NCI-H2171 treated with DMSO at 0.1 percent for 48 hours (cell line): Measurements from ENCODE around the gene CSDE1.
"Not testable (repeated sequence)": the region's sequence is repeated elsewhere in the genome, so short reads cannot be mapped to it uniquely, and the experiment has no call there.

Experiments used
- DNase-seq: peaks from one replicate; lab custom pipeline; 2025; lab: John Stamatoyannopoulos, UW

The CSDE1 gene

DNA sequence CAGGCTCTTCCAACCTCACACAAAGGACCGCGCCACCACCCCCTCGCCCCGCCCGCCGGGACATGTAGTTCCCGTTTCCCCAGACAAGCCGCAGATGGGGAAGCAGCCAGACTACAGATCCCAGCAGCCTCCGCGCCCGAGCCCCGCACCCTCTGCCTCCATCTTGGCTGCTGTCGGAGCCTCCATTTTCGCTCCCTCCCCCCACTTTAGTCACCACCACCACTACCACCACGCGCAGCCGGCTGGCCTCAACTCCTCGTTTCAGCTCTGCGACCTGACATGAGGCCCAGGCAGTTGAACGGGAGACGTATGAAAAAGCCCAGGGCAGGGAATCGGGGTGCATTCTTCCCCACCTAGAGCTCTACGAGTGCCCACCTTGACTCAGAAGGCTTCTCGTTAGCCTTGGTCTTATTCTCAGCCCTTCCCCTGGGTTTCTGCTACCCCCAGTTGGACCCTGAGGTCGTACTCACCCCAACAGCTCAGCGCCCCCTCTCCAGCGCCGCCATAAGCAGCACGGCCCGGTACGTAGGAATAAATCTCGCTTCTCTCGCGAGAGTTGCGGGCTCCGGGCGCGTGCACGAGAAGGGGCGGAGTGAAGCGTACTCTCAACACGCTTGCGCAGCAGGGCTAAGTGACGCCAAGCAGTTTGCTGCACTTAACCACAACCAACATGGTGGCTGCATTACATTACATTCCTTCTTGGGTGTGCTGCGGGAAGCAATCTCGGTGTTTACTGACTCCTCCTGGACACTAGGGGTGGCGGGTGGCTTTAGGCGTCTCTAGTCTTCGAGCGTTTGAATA is at the start of gene CSDE1:
Gene CSDE1 (minus strand): TSS at position 530 of the 801 bp plus-strand sequence. CDS start 18,094 bp downstream, outside the sequence.
- DNase-seq = peak; percentile 98

DNA sequence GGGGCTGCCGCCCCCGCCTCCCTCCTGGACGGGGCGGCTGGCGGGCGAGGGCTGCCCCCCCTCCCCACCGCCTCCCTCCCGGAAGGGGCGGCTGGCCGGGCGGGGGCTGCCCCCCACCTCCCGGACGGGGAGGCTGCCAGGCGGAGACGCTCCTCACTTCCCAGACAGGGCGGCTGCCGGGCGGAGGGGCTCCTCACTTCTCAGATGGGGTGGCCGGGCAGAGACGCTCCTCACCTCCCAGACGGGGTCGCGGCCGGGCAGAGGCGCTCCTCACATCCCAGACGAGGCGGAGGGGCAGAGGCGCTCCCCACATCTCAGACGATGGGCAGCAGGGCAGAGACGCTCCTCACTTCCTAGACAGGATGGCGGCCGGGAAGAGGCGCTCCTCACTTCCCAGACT is 46.7 kb upstream of the CSDE1 start:
- not testable (repeated sequence) for DNase-seq

DNA sequence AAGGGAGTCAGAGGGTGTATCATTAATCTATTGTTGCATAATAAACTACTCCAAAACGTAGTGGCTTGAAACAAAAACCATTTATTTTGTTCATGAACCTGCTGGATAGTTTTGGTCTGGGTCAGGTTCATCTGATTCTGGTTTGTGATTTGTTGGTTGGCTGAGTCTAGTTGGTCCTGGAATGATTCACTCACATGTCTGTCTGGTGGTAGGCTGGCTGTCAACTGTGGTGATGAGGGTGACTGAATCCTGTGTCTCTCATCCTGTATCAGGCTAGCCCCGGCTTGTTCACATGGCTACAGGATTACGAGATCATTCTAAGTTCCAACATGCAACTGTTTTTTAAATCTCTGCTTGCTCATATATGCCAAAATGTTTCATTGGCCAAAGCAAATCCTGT is 45.2 kb upstream of the CSDE1 start:
- no peak for DNase-seq

DNA sequence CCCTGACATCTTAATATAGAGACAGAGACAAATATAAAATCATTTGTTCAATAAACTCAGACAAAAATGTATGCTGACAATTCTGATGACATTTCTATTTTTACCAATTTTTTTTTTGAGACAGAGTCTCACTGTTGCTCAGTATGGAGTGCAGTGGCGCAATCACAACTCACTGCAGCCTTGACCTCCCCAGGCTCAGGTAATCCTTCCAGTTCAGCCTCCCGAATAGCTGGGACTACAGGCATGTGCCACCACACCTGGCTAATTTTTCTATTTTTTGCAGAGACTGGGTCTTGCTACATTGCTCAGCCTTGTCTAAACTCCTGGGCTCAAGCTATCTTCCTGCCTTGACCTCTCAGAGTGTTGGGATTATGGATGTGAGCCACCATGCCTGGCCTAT is 36.3 kb upstream of the CSDE1 start:
- DNase-seq = no peak

DNA sequence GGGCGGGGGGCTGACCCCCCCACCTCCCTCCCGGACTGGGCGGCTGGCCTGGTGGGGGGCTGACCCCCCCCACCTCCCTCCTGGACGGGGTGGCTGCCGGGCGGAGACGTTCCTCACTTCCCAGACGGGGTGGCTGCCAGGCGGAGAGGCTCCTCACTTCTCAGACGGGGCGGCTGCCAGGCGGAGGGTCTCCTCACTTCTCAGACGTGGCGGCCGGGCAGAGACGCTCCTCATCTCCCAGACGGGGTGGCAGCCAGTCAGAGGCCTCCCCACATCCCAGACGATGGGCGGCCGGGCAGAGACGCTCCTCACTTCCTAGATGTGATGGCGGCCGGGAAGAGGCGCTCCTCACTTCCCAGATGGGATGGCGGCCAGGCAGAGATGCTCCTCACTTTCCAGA is 32.8 kb upstream of the CSDE1 start:
- not testable (repeated sequence) for DNase-seq

DNA sequence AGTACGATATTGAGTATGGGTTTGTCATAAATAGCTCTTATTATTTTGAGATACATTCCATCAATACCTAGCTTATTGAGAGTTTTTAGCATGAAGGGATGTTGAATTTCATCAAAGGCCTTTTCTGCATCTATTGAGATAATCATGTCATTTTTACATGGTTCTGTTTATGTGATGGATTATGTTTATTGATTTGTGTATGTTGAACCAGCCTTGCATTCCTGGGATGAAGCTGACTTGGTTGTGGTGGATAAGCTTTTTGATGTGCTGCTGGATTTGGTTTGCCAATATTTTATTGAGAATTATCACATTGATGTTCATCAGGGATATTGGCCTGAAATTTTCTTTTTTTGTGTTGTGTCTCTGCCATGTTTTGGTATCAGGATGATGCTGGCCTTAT is 28.7 kb upstream of the CSDE1 start:
- not testable (repeated sequence) for DNase-seq

DNA sequence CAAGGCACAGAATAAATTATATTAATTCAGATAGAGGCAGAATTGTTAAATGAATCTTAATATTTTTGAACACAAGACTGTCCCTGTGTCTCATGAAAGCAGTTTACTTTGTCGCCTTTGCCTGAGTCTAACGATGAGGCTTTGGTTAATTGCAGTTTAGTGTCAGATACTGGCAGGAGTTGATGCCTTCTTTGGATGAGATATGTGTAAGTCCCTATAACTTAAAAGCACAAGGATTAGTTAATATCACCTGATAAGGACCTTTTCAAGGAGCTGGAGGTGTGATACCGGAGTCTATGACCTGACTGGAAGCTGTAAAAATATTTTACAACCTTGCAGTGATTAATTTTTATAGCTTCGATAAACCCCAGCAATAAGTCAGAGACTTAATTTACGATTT is 24.7 kb upstream of the CSDE1 start:
- no peak for DNase-seq

DNA sequence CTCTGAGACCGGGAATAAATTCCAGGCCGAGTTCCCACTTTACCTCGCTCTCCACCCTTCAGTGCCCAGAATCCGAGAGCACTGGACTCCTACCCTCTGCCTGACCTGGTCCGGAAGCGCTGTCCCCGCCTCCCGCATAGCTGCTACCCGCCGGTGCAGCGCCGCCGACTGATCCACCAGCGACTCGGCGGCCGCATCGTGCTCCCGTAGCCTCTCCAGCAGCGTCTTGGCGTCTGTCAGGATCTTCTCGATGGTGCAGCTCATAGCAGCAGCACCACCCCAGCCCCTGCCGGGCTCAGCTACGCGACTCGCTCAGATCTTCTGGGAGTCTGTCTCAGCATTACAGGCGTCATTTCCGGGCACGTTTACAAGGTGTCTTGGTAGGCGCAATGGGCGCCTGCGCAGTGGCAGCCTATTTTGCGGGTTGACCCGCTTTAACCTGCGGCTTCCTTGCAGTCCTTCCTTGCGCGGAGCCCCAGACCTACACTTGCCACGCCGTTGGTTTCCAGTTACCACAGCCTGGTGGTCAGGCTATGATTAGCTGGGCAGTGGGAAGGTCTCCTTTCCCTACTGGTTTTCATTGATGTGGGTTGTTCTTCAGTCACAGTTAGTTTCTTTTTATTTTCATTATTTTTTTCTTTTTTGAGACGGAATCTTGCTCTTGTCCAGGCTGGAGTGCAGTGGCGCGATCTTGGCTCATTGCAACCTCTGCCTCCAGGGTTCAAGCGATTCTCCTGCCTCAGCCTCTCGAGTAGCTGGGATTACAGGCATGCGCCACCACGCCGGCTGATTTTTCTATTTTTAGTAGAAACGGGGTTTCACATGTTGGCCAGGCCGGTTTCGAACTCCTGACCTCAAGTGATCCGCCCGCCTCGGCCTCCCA is 22.8 kb upstream of the CSDE1 start, which contains the start of gene SIKE1:
Gene SIKE1 (minus strand): TSS at position 342 of the 883 bp plus-strand sequence. CDS start 78 bp downstream, at position 264.
- peak; percentile 96 for DNase-seq

DNA sequence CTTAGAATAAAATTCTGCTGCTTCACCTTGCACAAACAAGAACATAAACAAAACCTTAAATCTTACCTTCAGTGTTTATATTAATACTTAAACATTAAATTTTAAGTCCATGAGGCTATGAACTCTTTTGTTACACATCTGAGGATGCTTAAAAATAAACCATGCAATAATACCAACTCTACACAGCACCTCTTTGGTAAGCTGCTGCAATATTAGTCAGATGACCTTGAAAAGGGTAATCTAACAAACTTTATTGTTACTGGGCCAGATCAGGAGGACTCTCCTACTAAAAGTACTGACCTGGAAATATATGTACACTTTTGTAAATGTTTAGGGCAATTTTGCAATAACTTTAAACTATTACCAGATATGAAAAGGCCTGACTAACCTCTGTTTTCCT is 21.9 kb upstream of the CSDE1 start:
- DNase-seq = no peak

DNA sequence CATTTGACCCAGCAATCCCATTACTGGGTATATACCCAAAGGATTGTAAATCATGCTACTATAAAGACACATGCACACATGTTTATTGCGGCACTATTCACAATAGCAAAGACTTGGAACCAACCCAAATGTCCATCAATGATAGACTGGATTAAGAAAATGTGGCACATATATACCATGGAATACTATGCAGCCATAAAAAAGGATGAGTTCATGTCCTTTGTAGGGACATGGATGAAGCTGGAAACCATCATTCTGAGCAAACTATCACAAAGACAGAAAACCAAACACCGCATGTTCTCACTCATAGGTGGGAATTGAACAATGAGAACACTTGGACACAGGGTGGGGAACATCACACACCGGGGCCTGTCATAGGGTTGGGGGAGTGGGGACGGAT is 18.9 kb upstream of the CSDE1 start:
- not testable (repeated sequence) for DNase-seq

DNA sequence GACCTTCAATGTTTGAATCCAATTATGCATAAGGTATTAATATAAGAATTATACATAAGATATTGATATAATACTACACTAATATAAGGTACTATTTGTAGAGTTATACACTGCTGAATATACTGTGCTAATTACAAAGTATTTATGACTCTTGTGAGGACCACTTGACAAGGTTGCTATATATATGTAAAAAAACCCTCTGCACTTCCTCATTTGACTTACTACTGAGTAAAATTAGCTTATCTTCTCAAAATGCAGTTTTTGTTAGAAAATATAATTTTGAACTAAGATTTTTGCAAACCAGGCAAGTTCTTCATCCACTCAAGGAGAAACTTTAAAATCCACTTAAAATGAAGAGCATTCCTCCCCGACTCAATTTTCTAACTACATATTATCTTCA is 14.2 kb upstream of the CSDE1 start:
- DNase-seq = no peak

DNA sequence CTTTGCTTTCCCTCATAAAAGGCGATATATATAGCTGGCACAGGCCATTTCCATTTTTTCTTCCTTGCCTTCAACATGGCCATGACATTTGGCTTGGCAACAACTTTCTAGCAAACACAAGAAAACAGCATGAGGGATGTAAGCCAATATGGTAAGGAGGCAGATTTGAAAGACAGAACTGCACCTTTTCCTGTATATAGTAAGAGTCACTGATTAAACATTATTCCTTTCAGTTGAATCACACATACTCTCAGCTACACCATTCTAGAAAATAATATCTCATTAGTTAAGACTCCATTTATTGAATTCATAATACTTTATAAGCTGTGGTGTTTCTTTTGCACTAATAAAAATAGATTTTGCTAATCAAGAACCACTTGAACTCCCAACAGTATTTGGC is 13.2 kb upstream of the CSDE1 start:
- no peak for DNase-seq

DNA sequence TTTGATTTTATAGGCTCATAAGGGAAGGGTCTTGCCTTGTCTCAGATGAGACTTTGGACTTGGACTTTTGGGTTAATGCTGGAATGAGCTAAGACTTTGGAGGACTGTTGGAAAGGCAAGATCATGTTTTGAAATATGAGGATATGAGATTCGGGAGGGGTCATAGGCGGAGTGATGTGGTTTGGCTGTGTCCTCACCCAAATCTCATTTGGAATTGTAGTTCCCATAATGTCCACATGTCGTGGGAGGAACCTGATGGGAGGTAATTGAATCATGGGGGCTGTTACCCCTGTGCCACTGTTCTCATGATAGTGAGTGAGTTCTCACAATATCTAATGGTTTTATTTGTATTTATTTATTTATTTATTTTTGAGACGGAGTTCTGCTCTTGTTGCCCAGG is 6.9 kb upstream of the CSDE1 start:
- no peak for DNase-seq

DNA sequence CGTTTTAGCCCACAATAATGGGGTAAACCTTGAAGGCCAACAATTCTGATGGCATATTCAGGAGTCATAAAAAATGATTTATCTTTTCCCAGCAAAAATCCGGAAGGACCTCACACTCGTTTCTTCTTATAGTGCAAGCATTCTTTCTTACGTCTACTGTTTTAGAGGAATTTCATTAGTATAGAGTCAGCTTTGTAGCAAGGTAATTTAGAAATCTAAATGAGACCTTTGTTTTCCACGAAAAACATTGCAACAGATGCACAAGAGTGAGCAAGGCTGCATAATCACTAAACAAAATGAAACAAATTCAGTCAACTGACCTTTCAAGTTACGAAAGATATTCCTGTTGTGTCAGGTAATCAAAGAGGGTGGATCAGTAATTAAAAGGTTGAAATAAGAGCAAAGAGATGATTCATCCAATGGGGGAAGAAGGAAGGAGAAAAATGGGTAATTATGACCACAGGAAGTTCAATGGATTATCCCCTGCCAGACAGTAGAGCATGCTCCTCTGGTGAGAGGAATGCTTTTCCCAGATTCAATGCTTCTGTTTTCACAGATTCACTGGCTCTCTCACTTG is 560 bp upstream of the CSDE1 start:
- no peak for DNase-seq

DNA sequence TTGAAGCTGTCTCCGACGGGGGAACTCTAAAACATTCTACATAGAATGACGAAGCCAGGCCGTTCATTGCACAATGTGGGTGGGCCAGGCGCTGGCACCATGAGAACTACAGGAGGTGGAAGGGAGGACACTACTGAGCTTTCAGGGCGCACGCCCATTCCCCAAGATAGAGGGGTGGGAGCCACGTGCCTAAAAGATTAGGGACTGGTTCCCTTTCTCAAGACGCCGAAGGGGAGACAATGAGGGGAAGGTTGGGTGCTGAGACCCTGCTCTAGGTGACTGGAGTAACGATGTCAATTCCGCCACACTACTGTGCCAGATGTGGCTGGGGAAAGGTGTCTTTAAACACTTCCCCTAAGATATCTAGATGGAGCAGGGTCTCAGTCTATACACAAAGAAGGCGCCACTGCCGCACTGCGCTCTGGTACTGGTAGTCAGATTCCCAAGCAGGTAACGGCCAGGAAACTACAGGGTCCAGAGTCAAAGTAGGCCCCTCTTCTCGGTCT is 782 bp downstream of the CSDE1 start:
- no peak for DNase-seq

DNA sequence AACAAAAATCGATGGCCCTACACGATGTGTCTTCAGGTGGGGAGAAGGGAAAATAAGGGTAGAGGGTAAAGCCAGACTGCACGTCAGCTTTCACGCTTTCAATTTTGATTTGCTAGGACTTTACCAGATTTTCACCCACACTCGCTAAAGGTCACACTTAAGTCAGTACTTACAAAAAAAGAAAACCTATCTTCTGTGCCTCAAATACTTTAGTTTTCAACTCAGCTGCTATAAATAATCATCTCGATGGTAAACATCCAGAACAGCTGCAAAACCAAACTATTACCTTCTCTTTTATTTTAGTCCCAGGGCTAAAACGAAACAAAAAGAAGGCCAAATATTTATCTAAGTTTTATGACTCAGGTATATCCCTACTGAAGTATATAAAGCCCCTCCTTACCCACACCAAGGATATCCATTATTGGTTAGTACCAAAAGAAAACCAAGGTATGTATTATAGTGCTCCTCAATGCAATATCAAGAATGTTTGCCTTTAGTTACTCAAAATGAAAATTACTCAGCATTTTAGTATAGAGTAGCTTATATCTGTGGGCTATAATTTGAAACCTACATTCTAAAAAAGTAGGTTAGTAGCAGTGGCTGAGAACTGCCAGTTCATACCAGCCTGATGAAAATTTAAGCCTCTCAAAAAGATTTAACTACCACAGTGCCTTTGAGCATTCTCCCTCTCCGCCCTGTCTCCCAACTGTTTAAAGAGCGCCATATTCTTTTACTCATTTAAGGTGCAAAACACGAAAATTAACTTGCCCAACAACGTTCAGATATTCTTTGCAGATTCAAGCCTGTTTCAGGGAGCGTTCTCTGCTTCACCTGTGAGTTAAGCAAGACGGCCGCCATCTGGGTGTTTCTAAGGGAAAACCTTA is 1.5 kb downstream of the CSDE1 start:
- DNase-seq = no peak

DNA sequence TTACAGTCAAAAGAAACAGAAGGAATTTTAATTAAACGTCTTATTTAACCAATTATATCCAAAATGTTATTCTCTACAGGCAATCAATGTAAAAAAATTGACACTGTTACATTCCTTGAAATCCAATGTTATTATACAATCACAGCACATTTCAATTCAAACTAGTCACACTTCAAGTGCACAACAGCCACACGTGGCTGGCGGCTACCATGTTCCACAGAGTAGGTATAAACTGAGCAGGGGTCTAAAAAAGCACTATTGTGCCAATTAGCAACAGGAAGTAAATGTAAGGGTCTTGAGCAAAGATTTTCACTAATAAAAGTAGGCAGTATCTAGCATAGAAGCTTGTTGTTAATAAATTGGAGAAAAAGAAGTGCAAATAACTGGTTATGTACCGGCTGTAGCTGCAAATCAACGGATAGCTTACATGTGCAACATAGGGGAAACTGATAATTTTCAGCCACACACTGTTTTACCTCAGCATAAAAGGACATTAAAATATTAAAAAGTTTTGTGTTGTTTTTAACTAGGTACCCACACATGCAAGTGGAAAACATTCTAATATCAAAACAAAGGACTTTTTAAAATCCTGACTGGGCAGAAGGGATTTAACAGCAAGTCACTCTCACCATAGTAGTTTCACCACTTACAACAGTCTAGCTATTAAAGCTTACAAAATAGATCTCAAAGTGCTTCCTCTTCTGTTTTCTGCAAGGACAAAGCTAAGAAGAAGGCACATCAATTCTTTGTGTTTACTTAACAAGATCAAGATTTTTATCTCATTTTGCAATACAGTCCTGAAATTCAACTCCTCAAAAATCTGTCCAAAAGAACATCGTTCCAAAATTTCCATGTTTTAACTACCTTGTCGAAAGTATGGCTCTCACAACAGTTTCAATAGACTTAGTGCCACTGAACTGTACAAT is 2.5 kb downstream of the CSDE1 start:
- no peak for DNase-seq

DNA sequence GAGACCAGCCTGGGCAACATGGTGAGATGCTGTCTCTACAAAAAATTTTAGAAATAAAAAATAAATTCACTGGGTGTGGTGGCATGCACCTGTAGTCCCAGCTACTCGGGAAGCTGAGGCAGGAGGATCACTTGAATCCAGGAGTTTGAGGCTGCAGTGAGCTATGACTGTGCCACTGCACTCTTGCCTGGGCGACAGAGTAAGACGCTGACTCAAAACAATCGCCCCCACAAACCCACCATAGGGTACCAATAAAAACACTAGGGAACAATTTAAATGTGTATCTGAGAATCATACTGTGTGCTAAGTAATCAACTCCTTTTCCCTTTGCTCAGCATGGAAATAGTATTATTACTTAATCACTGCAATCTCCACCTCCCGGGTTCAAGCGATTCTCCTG is 4.1 kb downstream of the CSDE1 start:
- DNase-seq = not testable (repeated sequence)

DNA sequence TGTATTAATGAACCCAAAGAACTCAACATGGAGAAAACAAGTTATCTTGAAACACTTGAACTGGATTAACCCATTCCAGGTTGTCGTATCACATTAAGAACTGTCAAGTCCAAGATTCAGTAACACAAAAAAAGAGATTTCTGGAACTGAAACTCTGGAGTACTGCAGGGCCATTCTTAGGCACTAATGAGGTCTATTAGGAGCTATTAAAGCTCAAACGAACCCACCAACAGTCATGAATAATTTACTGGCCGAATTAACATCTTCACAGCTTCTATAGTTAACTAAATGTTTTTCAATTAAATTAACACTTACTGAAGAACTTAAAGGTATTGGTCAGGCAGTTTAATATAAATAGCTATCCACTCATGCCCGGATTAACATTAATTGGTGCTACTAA is 4.6 kb downstream of the CSDE1 start:
- DNase-seq = no peak

DNA sequence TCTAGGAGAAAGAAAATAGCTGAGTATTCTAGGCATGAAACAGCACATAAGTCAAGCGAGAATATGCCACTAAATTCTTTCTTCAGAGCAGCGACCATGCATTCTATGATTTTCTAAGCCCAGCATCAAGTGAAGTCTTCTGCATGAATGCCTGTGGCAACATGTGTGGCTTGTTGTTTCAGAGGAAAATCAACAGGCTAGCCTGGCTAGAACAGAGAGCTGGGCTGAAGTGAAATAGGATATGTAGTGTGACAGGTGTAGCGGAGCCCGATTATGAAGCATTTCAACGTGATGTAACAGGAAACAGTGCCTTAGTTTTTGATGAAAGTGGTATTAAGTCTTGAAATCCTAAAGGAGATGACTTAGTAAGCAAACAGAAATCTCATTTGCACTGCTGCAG is 7.0 kb downstream of the CSDE1 start:
- peak; percentile 92 for DNase-seq
